HL-60 (cell line): ENCODE measurements around the gene TMEM171.

Experiments used
- DNase-seq, 2 experiments: peaks; one replicate each; pipeline ENCODE4 v3.0.0-alpha.2; 2010 to 2020; ENCODE audit warnings: low read depth in 1 of 2, low spot score in 1 of 2
- H3K27ac ChIP-seq: fragments of 250-450 bp; sonication (Bioruptor Pico); replicated peaks from 2 replicates; pipeline ENCODE4 v1.5.1; 2020; ENCODE audit warnings: mild to moderate bottlenecking, moderate library complexity
- H3K27me3 ChIP-seq: fragments of 250-450 bp; sonication (Bioruptor Pico); 2 replicates; pipeline ENCODE4 v1.5.1; 2021; ENCODE audit warnings: mild to moderate bottlenecking, moderate library complexity; ENCODE audit not compliant: insufficient read depth, poor library complexity, severe bottlenecking
- H3K4me3 ChIP-seq: replicated peaks from 2 replicates; pipeline ENCODE4 v1.5.1; 2011; ENCODE audit warnings: mild to moderate bottlenecking, control low read depth, low read length; ENCODE audit not compliant: insufficient read depth
- CTCF ChIP-seq: IDR thresholded peaks from one replicate; pipeline ENCODE4 v1.5.1; 2011; ENCODE audit warnings: low read length, control low read depth, inconsistent platforms; ENCODE audit not compliant: insufficient read depth
- GABPA ChIP-seq: IDR thresholded peaks from 2 replicates; pipeline ENCODE4 v1.6.1; 2012; ENCODE audit warnings: low read depth
- POLR2AphosphoS5 ChIP-seq: IDR thresholded peaks from 2 replicates; pipeline ENCODE4 v1.6.1; 2012; ENCODE audit warnings: low read depth
- SPI1 ChIP-seq: IDR thresholded peaks from 2 replicates; pipeline ENCODE4 v1.6.1; 2012; ENCODE audit warnings: low read depth, mild to moderate bottlenecking, borderline replicate concordance
- long read RNA-seq: library from polyadenylated mRNA; unstranded; transcript quantifications from one replicate; pipeline ENCODE4 v2.0.0, GENCODE V29; 2020
- TF ChIP-seq, protein P1 (sequence below): IDR thresholded peaks from 2 replicates; pipeline ENCODE4 v1.6.1; 2012; ENCODE audit warnings: low read depth; ENCODE audit not compliant: insufficient replicate concordance

Gene TMEM171
- long read RNA-seq = 0 reads

DNA sequence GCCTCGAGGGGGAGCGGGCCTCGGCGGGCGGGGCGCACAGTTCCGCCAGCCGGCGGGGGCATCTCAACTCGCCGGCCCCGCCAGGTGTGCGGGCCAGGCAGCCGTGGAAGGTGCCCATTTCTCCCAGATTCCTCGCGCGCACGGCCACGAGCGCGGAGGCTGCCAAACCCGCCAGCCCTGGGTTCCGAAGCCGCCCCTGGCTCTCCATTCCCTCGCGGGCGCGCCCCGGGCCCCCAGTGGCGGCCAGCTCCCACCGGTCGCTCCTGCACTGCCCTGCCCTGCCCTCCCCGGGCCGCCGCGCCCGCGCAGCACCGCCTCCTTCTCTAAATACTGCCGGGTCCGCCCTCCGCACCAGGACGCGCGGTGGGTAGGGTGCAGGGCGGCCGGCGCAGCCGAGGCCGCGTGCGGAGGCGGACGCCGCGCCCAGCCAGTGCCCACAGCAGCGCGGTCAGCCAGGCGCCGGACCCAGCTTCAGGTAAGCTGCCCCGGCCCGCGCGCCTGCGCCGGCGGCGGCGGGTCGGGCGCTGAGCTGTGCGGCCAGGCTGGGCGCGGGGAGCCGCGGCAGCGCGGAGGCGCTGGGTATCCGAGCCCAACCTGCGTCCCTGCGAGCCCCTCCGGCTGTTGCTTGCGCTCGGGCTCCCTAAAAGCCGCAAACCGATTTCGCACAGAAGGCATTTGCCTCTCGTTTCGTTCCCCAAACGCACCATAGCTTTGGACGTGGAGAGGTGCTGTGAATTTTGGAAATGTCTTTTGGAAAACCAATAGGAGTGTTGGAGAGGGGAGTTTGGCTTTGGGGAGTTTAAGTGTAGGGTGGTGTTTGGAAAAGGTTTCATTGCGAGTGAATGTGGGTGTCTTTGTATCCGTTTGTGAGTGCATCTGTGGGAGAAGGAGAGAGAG lies at the start of gene TMEM171:
TSS of gene TMEM171 (plus strand) at position 354 of the 897 bp plus-strand sequence. CDS start 2,799 bp downstream, outside the sequence.
- H3K4me3 ChIP-seq = no peak within 1 kb of the TSS
- no peak for TF ChIP-seq GABPA
- no peak within 1 kb of the TSS for H3K27ac ChIP-seq
- peaks cover 2% of the 10 kb centered on the region for H3K27me3 ChIP-seq
- no peak for DNase-seq

GRCh38 chr5:73081093-73081492 lies 39.3 kb upstream of the TMEM171 start:
- Histone ChIP-seq H3K27ac (no peak overlapping the region), H3K27me3 (no peaks in the 10 kb centered on the region), H3K4me3 (no peak overlapping the region)
- DNase-seq = no peak
- TF ChIP-seq CTCF = no peak
- no peak for TF ChIP-seq SPI1
- TF ChIP-seq POLR2AphosphoS5 = no peak
- TF ChIP-seq GABPA = no peak
- TF ChIP-seq, protein P1, sequence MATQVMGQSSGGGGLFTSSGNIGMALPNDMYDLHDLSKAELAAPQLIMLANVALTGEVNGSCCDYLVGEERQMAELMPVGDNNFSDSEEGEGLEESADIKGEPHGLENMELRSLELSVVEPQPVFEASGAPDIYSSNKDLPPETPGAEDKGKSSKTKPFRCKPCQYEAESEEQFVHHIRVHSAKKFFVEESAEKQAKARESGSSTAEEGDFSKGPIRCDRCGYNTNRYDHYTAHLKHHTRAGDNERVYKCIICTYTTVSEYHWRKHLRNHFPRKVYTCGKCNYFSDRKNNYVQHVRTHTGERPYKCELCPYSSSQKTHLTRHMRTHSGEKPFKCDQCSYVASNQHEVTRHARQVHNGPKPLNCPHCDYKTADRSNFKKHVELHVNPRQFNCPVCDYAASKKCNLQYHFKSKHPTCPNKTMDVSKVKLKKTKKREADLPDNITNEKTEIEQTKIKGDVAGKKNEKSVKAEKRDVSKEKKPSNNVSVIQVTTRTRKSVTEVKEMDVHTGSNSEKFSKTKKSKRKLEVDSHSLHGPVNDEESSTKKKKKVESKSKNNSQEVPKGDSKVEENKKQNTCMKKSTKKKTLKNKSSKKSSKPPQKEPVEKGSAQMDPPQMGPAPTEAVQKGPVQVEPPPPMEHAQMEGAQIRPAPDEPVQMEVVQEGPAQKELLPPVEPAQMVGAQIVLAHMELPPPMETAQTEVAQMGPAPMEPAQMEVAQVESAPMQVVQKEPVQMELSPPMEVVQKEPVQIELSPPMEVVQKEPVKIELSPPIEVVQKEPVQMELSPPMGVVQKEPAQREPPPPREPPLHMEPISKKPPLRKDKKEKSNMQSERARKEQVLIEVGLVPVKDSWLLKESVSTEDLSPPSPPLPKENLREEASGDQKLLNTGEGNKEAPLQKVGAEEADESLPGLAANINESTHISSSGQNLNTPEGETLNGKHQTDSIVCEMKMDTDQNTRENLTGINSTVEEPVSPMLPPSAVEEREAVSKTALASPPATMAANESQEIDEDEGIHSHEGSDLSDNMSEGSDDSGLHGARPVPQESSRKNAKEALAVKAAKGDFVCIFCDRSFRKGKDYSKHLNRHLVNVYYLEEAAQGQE = no peak

DNA sequence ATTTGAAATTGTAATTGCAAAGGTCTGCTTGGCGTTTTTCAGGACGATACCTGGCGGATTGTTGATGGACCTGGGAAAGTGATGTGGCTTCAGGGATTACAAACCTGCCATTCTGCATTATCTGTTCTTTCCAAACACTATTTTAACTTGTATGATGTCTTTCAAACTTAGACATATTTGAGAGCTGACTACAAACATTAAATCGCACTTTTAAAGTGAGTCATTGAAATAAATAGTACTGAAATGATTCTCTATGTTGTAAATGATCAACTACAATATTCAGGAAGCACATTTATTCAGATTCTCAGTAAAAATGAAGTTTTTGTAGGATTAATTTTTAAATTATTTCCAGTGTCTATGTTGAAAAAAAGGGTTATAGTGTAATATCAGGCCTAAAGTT lies 32.3 kb upstream of the TMEM171 start:
- no peak for DNase-seq
- no peaks in the 10 kb centered on the region for H3K27me3 ChIP-seq
- H3K4me3 ChIP-seq = no peak overlapping the region
- H3K27ac ChIP-seq = no peak overlapping the region
- TF ChIP-seq GABPA = no peak
- TF ChIP-seq POLR2AphosphoS5 = no peak
- TF ChIP-seq CTCF = no peak
- TF ChIP-seq, protein P1 = no peak

DNA sequence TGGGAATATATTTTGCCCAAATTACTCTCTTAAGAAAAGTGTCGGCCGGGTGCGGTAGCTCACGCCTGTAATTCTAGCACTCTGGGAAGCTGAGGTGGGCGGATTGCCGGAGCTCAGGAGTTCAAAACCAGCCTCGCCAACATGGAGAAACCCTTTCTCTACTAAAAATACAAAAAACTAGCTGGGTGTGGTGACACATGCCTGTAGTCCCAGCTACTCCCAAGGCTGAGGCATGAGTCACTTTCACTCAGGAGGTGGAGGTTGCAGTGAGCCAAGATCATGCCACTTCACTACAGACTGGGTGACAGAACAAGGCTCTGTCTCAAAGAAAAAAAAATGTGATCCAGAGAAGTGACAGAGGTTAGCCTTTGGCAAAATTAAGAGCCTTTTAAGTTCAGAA lies 26.4 kb upstream of the TMEM171 start:
- H3K4me3 ChIP-seq = no peak overlapping the region
- no peak overlapping the region for H3K27ac ChIP-seq
- TF ChIP-seq GABPA = no peak
- no peaks in the 10 kb centered on the region for H3K27me3 ChIP-seq
- DNase-seq = no peak

- TF ChIP-seq POLR2AphosphoS5 (no peak), GABPA (no peak), CTCF (no peak), SPI1 (no peak)
- TF ChIP-seq, protein P1 = no peak
- Histone ChIP-seq H3K27ac (no peak overlapping the region), H3K4me3 (no peak overlapping the region), H3K27me3 (no peaks in the 10 kb centered on the region)
- no peak for DNase-seq
Measured at GRCh38 chr5:73094415-73094814, 26.0 kb upstream of the TMEM171 start.
